Activated CD8-positive, alpha-beta memory T cell treated with anti-CD3 and anti-CD28 coated beads, Interleukin-2, amount 50 U/mL, for 4 hours (primary cell): ENCODE data around the gene SERPINB1.

Experiments used
- DNase-seq: peaks from one replicate; pipeline ENCODE4 v3.0.0-alpha.2; 2020

SERPINB1 gene

GRCh38 chr6:2844008-2844407 lies 2.3 kb upstream of the SERPINB1 start:
- DNase-seq, result no peak

GRCh38 chr6:2843138-2843740 lies 1.6 kb upstream of the SERPINB1 start:
- DNase-seq, result no peak

- no peak for DNase-seq
Observed at GRCh38 chr6:2842139-2842552, 483 bp upstream of the SERPINB1 start.

GRCh38 chr6:2840749-2841061 lies 958 bp downstream of the SERPINB1 start:
- no peak for DNase-seq

- DNase-seq, result no peak
Observed at GRCh38 chr6:2839982-2840748, 1.5 kb downstream of the SERPINB1 start.

- no peak for DNase-seq
Observed at GRCh38 chr6:2839195-2839981, 2.3 kb downstream of the SERPINB1 start.

- DNase-seq, result no peak
Observed at GRCh38 chr6:2838251-2838650, 3.4 kb downstream of the SERPINB1 start.

- DNase-seq, result no peak
Observed at GRCh38 chr6:2834262-2834661, 7.4 kb downstream of the SERPINB1 start.

- no peak for DNase-seq
Observed at GRCh38 chr6:2831392-2831791, 10.3 kb downstream of the SERPINB1 start.

GRCh38 chr6:2830183-2830582 lies 11.5 kb downstream of the SERPINB1 start:
- DNase-seq, result no peak

- DNase-seq, result no peak
Observed at GRCh38 chr6:2829253-2829652, 12.4 kb downstream of the SERPINB1 start.

- DNase-seq, result no peak
Observed at GRCh38 chr6:2828629-2829028, 13.0 kb downstream of the SERPINB1 start.

GRCh38 chr6:2827142-2827541 lies 14.5 kb downstream of the SERPINB1 start:
- DNase-seq, result no peak

- DNase-seq, result no peak
Observed at GRCh38 chr6:2826131-2826530, 15.5 kb downstream of the SERPINB1 start.

GRCh38 chr6:2823104-2823850 lies 18.4 kb downstream of the SERPINB1 start:
- DNase-seq, result no peak

- DNase-seq, result no peak
Observed at GRCh38 chr6:2821554-2821953, 20.1 kb downstream of the SERPINB1 start.

GRCh38 chr6:2820415-2820814 lies 21.2 kb downstream of the SERPINB1 start:
- DNase-seq, result no peak

- no peak for DNase-seq
Observed at GRCh38 chr6:2819978-2820377, 21.7 kb downstream of the SERPINB1 start.

GRCh38 chr6:2819115-2819514 lies 22.5 kb downstream of the SERPINB1 start:
- DNase-seq, result no peak

- DNase-seq, result no peak
Observed at GRCh38 chr6:2818593-2818992, 23.1 kb downstream of the SERPINB1 start.

GRCh38 chr6:2817903-2818443 lies 23.7 kb downstream of the SERPINB1 start:
- no peak for DNase-seq

GRCh38 chr6:2816158-2816557 lies 25.5 kb downstream of the SERPINB1 start:
- DNase-seq, result no peak

- DNase-seq, result no peak
Observed at GRCh38 chr6:2812695-2813094, 29.0 kb downstream of the SERPINB1 start.
